Activated B cell treated with CpG ODN at 0.5 μM for 24 hours (primary cell): ENCODE measurements around the gene ARHGEF1. TPM values are rescaled to one million over a fixed set of nuclear protein-coding genes. Genes with fewer than 3 reads are reported as not detected.

Experiments
- ATAC-seq: fragments of 200-7000 bp; cut with Tn5 transposase; one replicate; pipeline ENCODE4 v1.10.0; 2021; ENCODE audit warnings: low read depth, mild to moderate bottlenecking, moderate library complexity
- CTCF ChIA-PET: fragments of 350-600 bp; sonication (Branson Sonifier 250); formaldehyde crosslinking; loops from one replicate; lab custom pipeline; 2021; ENCODE audit warnings: antibody characterized with exemption; lab: Charles Lee
- POLR2A ChIA-PET: fragments of 350-600 bp; sonication (Branson Sonifier 250); formaldehyde crosslinking; loops from one replicate; lab custom pipeline; 2021; ENCODE audit warnings: antibody characterized with exemption; lab: Charles Lee
- DNase-seq: peaks from one replicate; pipeline ENCODE4 v3.0.0; 2022
- H3K27ac Mint-ChIP-seq: one replicate; pipeline ENCODE4 v1.8.0; 2020; ENCODE audit warnings: mixed read lengths
- H3K27me3 Mint-ChIP-seq: one replicate; pipeline ENCODE4 v1.8.0; 2021; ENCODE audit warnings: mixed read lengths
- H3K36me3 Mint-ChIP-seq: one replicate; pipeline ENCODE4 v1.8.0; 2021; ENCODE audit warnings: low read depth, mixed read lengths
- H3K4me1 Mint-ChIP-seq: one replicate; pipeline ENCODE4 v1.8.0; 2021; ENCODE audit warnings: mixed read lengths
- H3K4me3 Mint-ChIP-seq: one replicate; pipeline ENCODE4 v1.8.0; 2020; ENCODE audit warnings: mild to moderate bottlenecking, mixed read lengths
- H3K9me3 Mint-ChIP-seq: one replicate; pipeline ENCODE4 v1.8.0; 2020; ENCODE audit warnings: mixed read lengths
- CTCF ChIP-seq: fragments of 200-600 bp; IDR thresholded peaks from one replicate; pipeline ENCODE4 v1.8.0; 2022; ENCODE audit warnings: antibody characterized with exemption, mild to moderate bottlenecking
- intact Hi-C: fragments of 100-400 bp; cut with micrococcal nuclease; formaldehyde crosslinking; loops from one replicate; pipeline ENCODE4 v1.15.1; 2024
- total RNA-seq: library from RNA; stranded (reverse); gene quantifications from 2 replicates; pipeline ENCODE4 v1.2.3, GENCODE V29; 2022

ARHGEF1 gene
- total RNA-seq, 1 donor from 2014 or later, result 418 TPM

- TF ChIP-seq CTCF, result no peak
- Mint-ChIP-seq H3K4me3 (peak overlapping the region; percentile 25), H3K27me3 (peaks cover 14% of the 10 kb centered on the region), H3K9me3 (no peaks in the 10 kb centered on the region), H3K4me1 (peaks cover 20% of the 10 kb centered on the region), H3K27ac (peak overlapping the region; percentile 11), H3K36me3 (no peaks in the 10 kb centered on the region)
- DNase-seq, result no peak
- CTCF ChIA-PET, result interaction anchor here (0.6 kb wide), 1 partner anchor 59 kb away, joined by 3 read pairs; no protein-coding TSS in a partner anchor
- peak; percentile 28 for ATAC-seq
- intact Hi-C loops, result loop anchor here (1.0 kb wide), 1 partner anchor 10 kb away; no protein-coding TSS in a partner anchor
- POLR2A ChIA-PET, result interaction anchor here (0.6 to 2.3 kb wide), 3 partner anchors 10 to 1830 kb away, joined by 3 to 7 read pairs (median 3); no protein-coding TSS in a partner anchor
Observed at GRCh38 chr19:41921577-41922576, 38.9 kb downstream of the ARHGEF1 start.

- CTCF ChIA-PET, result no interaction called here
- POLR2A ChIA-PET, result interaction anchor here (0.7 to 2.3 kb wide), 2 partner anchors 11 to 1829 kb away, joined by 3 to 7 read pairs; no protein-coding TSS in a partner anchor
- Mint-ChIP-seq H3K4me1 (peaks cover 20% of the 10 kb centered on the region), H3K9me3 (no peaks in the 10 kb centered on the region), H3K27ac (no peak overlapping the region), H3K36me3 (no peaks in the 10 kb centered on the region), H3K27me3 (peaks cover 14% of the 10 kb centered on the region), H3K4me3 (no peak overlapping the region)
- intact Hi-C loops, result no loop called here
- TF ChIP-seq CTCF, result no peak
- ATAC-seq (no peak), DNase-seq (no peak)
Observed at GRCh38 chr19:41922585-41922984, 39.6 kb downstream of the ARHGEF1 start.

GRCh38 chr19:41923045-41923788, 40.2 kb downstream of the ARHGEF1 start:
- no peak for ATAC-seq
- Mint-ChIP-seq H3K27me3 (peaks cover 14% of the 10 kb centered on the region), H3K4me3 (peak overlapping the region; percentile 40), H3K36me3 (no peaks in the 10 kb centered on the region), H3K4me1 (peaks cover 20% of the 10 kb centered on the region), H3K9me3 (no peaks in the 10 kb centered on the region), H3K27ac (no peak overlapping the region)
- DNase-seq, result no peak
- ChIA-PET POLR2A (no interaction called here), CTCF (no interaction called here)
- no peak for TF ChIP-seq CTCF
- intact Hi-C loops, result no loop called here

GRCh38 chr19:41924151-41925145, 41.5 kb downstream of the ARHGEF1 start:
- POLR2A ChIA-PET, result interaction anchor here (0.5 kb wide), 1 partner anchor 43 kb away, joined by 4 read pairs; no protein-coding TSS in a partner anchor
- CTCF ChIA-PET, result no interaction called here
- peaks cover 14% of the 10 kb centered on the region for H3K27me3 Mint-ChIP-seq

More at GRCh38 chr19:41924151-41925145, 41.5 kb downstream of the ARHGEF1 start:
- ATAC-seq (no peak), DNase-seq (no peak)
- no peak overlapping the region for H3K4me3 Mint-ChIP-seq
- H3K4me1 Mint-ChIP-seq, result peaks cover 28% of the 10 kb centered on the region
- H3K9me3 Mint-ChIP-seq, result no peaks in the 10 kb centered on the region
- no peaks in the 10 kb centered on the region for H3K36me3 Mint-ChIP-seq
- H3K27ac Mint-ChIP-seq, result no peak overlapping the region
- intact Hi-C loops, result no loop called here
- no peak for TF ChIP-seq CTCF
